ENCODE results near the gene ACACA. TPM values are rescaled to one million over a fixed set of nuclear protein-coding genes. Genes with fewer than 3 reads are reported as not detected.

The ACACA gene
- total RNA-seq, 1 experiment from 2014 or later: 33.0 TPM

DNA sequence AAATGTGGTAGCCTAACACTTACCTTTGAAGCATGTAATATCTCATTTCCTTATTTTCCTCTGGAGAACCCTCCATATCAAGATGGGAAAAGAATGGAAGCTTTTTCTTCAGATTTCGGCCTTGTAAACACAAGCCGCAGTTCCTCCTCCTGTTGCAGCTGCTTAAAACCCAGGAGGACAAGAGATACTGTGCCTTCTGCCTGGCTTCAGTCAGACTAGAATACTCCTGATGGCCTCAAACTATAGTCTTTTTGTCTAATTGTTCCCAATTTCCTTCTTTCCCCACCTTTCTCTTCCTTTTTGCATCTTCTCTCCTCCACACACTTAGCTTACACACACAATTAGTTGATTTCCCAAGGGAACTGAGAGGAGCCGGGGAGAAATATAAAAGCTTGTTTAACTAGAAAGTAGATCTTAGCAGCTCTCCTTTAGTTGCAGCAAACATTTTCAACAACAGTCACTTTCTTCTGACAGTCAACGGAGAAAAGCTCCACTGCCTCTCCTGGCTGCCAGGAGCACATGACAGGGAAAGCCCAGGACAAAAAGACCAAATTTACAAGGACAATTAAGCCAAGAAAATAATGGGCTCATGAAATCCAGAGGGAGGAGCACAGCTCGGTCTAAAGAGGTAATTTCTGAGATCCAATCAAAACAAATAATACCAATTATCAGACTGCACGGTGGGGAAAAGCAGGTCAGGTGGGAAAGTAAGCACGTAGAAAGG lies 107.2 kb downstream of the ACACA start:
- Histone ChIP-seq H3K27me3 (ENCODE audit: low read length) (no peaks in the 10 kb centered on the region), H3K9me2 (replicated peaks; ENCODE audit: low read length) (no peaks in the 10 kb centered on the region), H3K27ac (ENCODE audit: low read length) (no peak overlapping the region), H3K4me1 (ENCODE audit: insufficient read depth, low read length) (peaks cover 4% of the 10 kb centered on the region; the same call in 1 of the 2 replicates), H3K9me3 (ENCODE audit: low read length) (no peaks in the 10 kb centered on the region), H4K20me1 (ENCODE audit: low read length) (0 out of 2 replicates have a peak, but pooled peaks cover 3% of the 10 kb centered on the region), H3K79me2 (ENCODE audit: low read length) (0 out of 2 replicates have a peak, but pooled peaks cover 5% of the 10 kb centered on the region), H3K4me3 (ENCODE audit: low read length) (no peak overlapping the region), H3K36me3 (ENCODE audit: low read depth, low read length) (no peaks in the 10 kb centered on the region), H3F3A (ENCODE audit: low read length, unreplicated experiment) (no peaks in the 10 kb centered on the region), H2AFZ (ENCODE audit: low read length) (no peak overlapping the region), H3K4me2 (ENCODE audit: low read length) (no peak overlapping the region), H3K9ac (ENCODE audit: low read length) (no peak overlapping the region)
- intact Hi-C loops (cut with micrococcal nuclease): no loop called here
- ChIA-PET POLR2A (ENCODE audit: unreplicated experiment) (no interaction called here), CTCF (no interaction called here)
- no peak for DNase-seq
- no peak for ATAC-seq
- no TSS peak for BruUV-seq (replicated peaks)
- TF ChIP-seq, protein P1, sequence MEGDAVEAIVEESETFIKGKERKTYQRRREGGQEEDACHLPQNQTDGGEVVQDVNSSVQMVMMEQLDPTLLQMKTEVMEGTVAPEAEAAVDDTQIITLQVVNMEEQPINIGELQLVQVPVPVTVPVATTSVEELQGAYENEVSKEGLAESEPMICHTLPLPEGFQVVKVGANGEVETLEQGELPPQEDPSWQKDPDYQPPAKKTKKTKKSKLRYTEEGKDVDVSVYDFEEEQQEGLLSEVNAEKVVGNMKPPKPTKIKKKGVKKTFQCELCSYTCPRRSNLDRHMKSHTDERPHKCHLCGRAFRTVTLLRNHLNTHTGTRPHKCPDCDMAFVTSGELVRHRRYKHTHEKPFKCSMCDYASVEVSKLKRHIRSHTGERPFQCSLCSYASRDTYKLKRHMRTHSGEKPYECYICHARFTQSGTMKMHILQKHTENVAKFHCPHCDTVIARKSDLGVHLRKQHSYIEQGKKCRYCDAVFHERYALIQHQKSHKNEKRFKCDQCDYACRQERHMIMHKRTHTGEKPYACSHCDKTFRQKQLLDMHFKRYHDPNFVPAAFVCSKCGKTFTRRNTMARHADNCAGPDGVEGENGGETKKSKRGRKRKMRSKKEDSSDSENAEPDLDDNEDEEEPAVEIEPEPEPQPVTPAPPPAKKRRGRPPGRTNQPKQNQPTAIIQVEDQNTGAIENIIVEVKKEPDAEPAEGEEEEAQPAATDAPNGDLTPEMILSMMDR (conservative IDR thresholded peaks at IDR 0.05; ENCODE audit: low read depth, low read length): no peak
- no peak for TF ChIP-seq EZH2 (IDR thresholded peaks at IDR 0.05; ENCODE audit: low read length, unreplicated experiment)
- TF ChIP-seq EZH2phosphoT487 (IDR thresholded peaks at IDR 0.05; ENCODE audit: borderline replicate concordance, low read length): no peak

DNA sequence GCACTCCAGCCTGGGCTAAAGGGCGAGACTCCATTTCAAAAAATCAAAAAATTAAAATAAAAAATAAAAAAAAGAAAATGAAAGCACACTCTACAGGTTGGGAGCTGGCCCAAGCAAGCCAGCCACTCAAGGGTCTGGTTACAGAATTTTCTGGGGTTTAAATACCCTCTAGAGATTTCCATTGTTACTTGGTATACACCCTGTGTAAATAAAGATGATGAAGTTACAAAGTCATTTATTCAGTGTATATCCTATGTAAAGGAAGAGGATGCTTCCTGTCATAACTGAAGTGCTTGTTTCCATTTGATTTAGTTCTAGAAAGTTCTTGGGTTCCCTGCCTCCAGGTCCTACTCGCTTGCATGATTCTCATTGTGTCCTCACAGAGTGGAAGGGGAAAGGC lies 110.7 kb downstream of the ACACA start:
- H4K20me1 ChIP-seq (ENCODE audit: low read length): 0 out of 2 replicates have a peak, but pooled peaks cover 3% of the 10 kb centered on the region
- H3K9ac ChIP-seq (ENCODE audit: low read length): no peak overlapping the region
- no peaks in the 10 kb centered on the region for H3K9me3 ChIP-seq (ENCODE audit: low read length)
- H3K4me1 ChIP-seq (ENCODE audit: insufficient read depth, low read length): peaks cover 4% of the 10 kb centered on the region; the same call in 1 of the 2 replicates
- ChIA-PET POLR2A (ENCODE audit: unreplicated experiment) (interaction anchor here (0.6 kb wide), 1 partner anchor 59 kb away, joined by 4 read pairs; no protein-coding TSS in a partner anchor), CTCF (no interaction called here)
- H2AFZ ChIP-seq (ENCODE audit: low read length): no peak overlapping the region
- H3K9me2 ChIP-seq (replicated peaks; ENCODE audit: low read length): no peaks in the 10 kb centered on the region
- no TSS peak for BruUV-seq (replicated peaks)
- no peak for ATAC-seq
- H3K27me3 ChIP-seq (ENCODE audit: low read length): no peaks in the 10 kb centered on the region
- no peaks in the 10 kb centered on the region for H3K36me3 ChIP-seq (ENCODE audit: low read depth, low read length)
- no peak for DNase-seq
- TF ChIP-seq EZH2 (IDR thresholded peaks at IDR 0.05; ENCODE audit: low read length, unreplicated experiment) (no peak), EZH2phosphoT487 (IDR thresholded peaks at IDR 0.05; ENCODE audit: borderline replicate concordance, low read length) (no peak)
- TF ChIP-seq, protein P1 (conservative IDR thresholded peaks at IDR 0.05; ENCODE audit: low read depth, low read length): no peak
- intact Hi-C loops (cut with micrococcal nuclease): no loop called here
- no peak overlapping the region for H3K4me2 ChIP-seq (ENCODE audit: low read length)
- no peak overlapping the region for H3K4me3 ChIP-seq (ENCODE audit: low read length)
- H3K79me2 ChIP-seq (ENCODE audit: low read length): peaks cover 5% of the 10 kb centered on the region; the same call in 1 of the 2 replicates
- no peaks in the 10 kb centered on the region for H3F3A ChIP-seq (ENCODE audit: low read length, unreplicated experiment)
- H3K27ac ChIP-seq (ENCODE audit: low read length): no peak overlapping the region

- Histone ChIP-seq H3K27me3 (ENCODE audit: low read length) (no peaks in the 10 kb centered on the region), H3K9me3 (ENCODE audit: low read length) (no peaks in the 10 kb centered on the region), H3K79me2 (ENCODE audit: low read length) (no peaks in the 10 kb centered on the region; the same call in 1 of the 2 replicates), H2AFZ (ENCODE audit: low read length) (no peak overlapping the region), H3K36me3 (ENCODE audit: low read depth, low read length) (no peaks in the 10 kb centered on the region), H3K9me2 (replicated peaks; ENCODE audit: low read length) (no peaks in the 10 kb centered on the region), H3F3A (ENCODE audit: low read length, unreplicated experiment) (no peaks in the 10 kb centered on the region), H3K4me1 (ENCODE audit: insufficient read depth, low read length) (peaks cover 4% of the 10 kb centered on the region; the same call in 1 of the 2 replicates), H3K4me2 (ENCODE audit: low read length) (no peak overlapping the region), H3K4me3 (ENCODE audit: low read length) (no peak overlapping the region), H3K9ac (ENCODE audit: low read length) (no peak overlapping the region), H3K27ac (ENCODE audit: low read length) (no peak overlapping the region), H4K20me1 (ENCODE audit: low read length) (0 out of 2 replicates have a peak, but pooled peaks cover 3% of the 10 kb centered on the region)
- no peak for DNase-seq
- no TSS peak for BruUV-seq (replicated peaks)
- ChIA-PET POLR2A (ENCODE audit: unreplicated experiment) (no interaction called here), CTCF (no interaction called here)
- TF ChIP-seq, protein P1 (conservative IDR thresholded peaks at IDR 0.05; ENCODE audit: low read depth, low read length): no peak
- no peak for TF ChIP-seq EZH2phosphoT487 (IDR thresholded peaks at IDR 0.05; ENCODE audit: borderline replicate concordance, low read length)
- TF ChIP-seq EZH2 (IDR thresholded peaks at IDR 0.05; ENCODE audit: low read length, unreplicated experiment): no peak
- ATAC-seq: no peak
- intact Hi-C loops (cut with micrococcal nuclease): no loop called here
Observed at GRCh38 chr17:37294888-37295287, 111.7 kb downstream of the ACACA start.
